AG04449 (cell line): Measurements from ENCODE around the gene RAP2C.

Experiments
- CTCF ChIA-PET: fragments of 350-600 bp; formaldehyde crosslinking; extraction: SDS; loops from one replicate; lab custom pipeline; 2021; ENCODE audit warnings: antibody characterized with exemption; lab: Yijun Ruan, JAX
- POLR2A ChIA-PET: fragments of 400-600, 350-600 bp; formaldehyde crosslinking; extraction: SDS; loops from one replicate; lab custom pipeline; 2020; ENCODE audit warnings: antibody characterized with exemption, inconsistent platforms; lab: Yijun Ruan, JAX
- DNase-seq: peaks from one replicate; pipeline ENCODE4 v3.0.0-alpha.2; 2010; ENCODE audit warnings: low read depth, low spot score
- H3K4me3 ChIP-seq: 2 replicates; pipeline ENCODE4 v1.5.1; 2011; ENCODE audit warnings: low read depth, mild to moderate bottlenecking, control low read depth, low read length
- CTCF ChIP-seq: IDR thresholded peaks from one replicate; pipeline ENCODE4 v1.5.1; 2011; ENCODE audit warnings: mild to moderate bottlenecking, moderate library complexity, low read length, control low read depth, inconsistent platforms; ENCODE audit not compliant: insufficient read depth; ENCODE audit errors: missing control alignments

Gene RAP2C

GRCh38 chrX:132180929-132181328, 38.3 kb downstream of the RAP2C start:
- TF ChIP-seq CTCF: no peak
- no peak for DNase-seq
- ChIA-PET CTCF (no interaction called here), POLR2A (no interaction called here)
- H3K4me3 ChIP-seq: no peak overlapping the region

GRCh38 chrX:132173647-132174046, 45.6 kb downstream of the RAP2C start:
- no peak for DNase-seq
- POLR2A ChIA-PET: no interaction called here
- CTCF ChIA-PET: interaction anchor here (1.1 kb wide), 1 partner anchor 119 kb away, joined by 4 read pairs; no protein-coding TSS in a partner anchor
- TF ChIP-seq CTCF: no peak
- no peak overlapping the region for H3K4me3 ChIP-seq

GRCh38 chrX:132171881-132172280, 47.4 kb downstream of the RAP2C start:
- CTCF ChIA-PET: no interaction called here
- POLR2A ChIA-PET: no interaction called here
- DNase-seq: no peak
- TF ChIP-seq CTCF: no peak
- H3K4me3 ChIP-seq: no peak overlapping the region

- TF ChIP-seq CTCF: no peak
- no peak for DNase-seq
- ChIA-PET POLR2A (no interaction called here), CTCF (no interaction called here)
- H3K4me3 ChIP-seq: no peak overlapping the region
These were observed 47.8 kb downstream of the RAP2C start for GRCh38 chrX:132171478-132171877.

GRCh38 chrX:132169554-132169953, 49.7 kb downstream of the RAP2C start:
- POLR2A ChIA-PET: no interaction called here
- no peak for DNase-seq
- TF ChIP-seq CTCF: no peak
- H3K4me3 ChIP-seq: no peak overlapping the region
- CTCF ChIA-PET: no interaction called here

- POLR2A ChIA-PET: no interaction called here
- no peak for DNase-seq
- CTCF ChIA-PET: no interaction called here
- no peak for TF ChIP-seq CTCF
- no peak overlapping the region for H3K4me3 ChIP-seq
These were observed 53.6 kb downstream of the RAP2C start for GRCh38 chrX:132165651-132166050.
